HG03354 (cell line): Measurements from ENCODE around the gene PTPRR.

ENCODE experiments used
- ATAC-seq: cut with Tn5 transposase; IDR thresholded peaks from one replicate; pipeline ENCODE4 v1.9.1; 2021; ENCODE audit warnings: mild to moderate bottlenecking; ENCODE audit not compliant: unreplicated experiment, poor library complexity, severe bottlenecking

The PTPRR gene

GRCh38 chr12:70919597-70920035 is 922 bp downstream of the PTPRR start:
- no peak for ATAC-seq

GRCh38 chr12:70919176-70919575 is 1.4 kb downstream of the PTPRR start:
- ATAC-seq, result no peak

- ATAC-seq, result no peak
Observed at GRCh38 chr12:70918321-70918720, 2.2 kb downstream of the PTPRR start.

- ATAC-seq, result no peak
Observed at GRCh38 chr12:70910666-70911065, 9.9 kb downstream of the PTPRR start.

GRCh38 chr12:70908978-70909377 is 11.6 kb downstream of the PTPRR start:
- ATAC-seq, result no peak

DNA sequence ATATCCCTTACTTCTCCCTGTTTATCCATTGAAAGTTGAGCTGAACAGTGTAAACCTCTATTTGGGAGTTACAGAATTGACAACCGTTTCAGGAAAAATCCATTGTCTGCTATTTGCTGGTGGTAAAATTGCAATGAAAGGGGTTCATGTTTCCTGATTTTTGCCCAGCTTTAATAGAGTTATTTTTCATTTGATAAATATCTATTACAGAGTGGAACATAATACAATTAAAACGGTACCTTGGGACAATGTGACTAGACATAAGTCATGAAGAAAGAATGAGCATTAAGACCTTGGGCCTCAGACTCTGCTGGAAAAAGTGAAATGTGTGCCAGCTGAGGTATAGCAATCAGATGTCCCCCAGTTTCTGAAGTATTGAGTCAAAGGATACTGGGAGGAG is 13.1 kb downstream of the PTPRR start:
- ATAC-seq, result no peak

- no peak for ATAC-seq
Observed at GRCh38 chr12:70895956-70896355, 24.6 kb downstream of the PTPRR start.

DNA sequence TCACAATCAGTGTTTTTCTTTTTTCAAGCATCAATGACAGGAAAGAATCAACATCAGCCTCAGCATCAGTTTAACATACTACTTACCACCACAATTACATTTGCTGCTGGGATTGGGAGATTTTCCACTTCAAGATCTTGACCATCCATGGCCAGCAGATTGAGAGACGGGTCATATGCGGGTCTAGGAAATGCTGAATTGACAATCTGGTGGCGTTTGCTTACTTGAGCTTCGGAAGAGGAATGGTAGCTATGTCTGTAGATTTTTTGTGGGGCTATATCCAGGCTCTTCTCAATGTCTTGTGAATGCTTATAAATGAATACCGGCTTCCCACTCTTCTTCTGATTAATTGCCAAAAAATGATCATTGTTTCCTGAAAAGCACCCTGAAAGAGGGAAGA is 27.9 kb downstream of the PTPRR start:
- no peak for ATAC-seq

DNA sequence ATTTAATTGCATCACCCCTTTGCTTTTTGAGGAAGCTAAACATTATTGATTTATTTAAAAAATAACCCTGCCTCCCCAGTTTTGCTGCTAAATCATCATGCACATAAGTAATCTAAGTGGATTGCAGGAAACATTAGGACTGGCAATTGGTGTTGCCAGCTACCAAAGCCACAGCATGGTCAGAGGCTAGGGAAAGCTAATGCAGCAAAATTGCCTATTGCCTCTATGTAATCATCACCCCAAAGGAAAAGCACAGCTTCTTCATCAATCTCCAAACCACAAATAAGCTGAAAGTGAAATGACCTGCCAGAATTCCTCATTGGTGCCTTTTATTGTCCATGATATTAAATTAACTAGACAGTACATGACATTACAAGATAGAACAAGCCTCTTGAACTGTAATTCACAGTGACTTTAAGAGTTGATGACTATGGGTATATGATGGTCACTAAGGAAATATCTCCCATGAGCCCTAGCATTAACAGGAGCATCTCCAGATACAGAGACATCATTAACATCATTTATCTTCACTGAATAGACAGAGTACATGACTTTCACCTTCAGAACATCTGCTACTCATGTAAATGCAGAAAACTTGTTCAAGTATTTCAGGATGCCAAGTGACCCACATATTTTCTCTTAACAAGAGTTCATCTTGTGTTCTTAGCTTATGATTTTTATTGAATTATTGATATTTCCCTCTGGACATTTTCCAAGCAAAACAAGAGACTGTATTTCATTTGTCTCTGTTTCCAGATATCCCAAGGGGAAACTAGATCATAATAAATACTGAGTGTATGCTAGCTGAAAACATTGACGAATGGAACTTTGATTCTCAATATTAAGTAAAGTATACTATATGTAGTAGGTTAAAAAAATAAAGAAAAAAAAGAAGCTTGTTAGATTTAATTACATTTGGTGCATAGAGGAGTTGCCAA is 29.4 kb downstream of the PTPRR start:
- ATAC-seq, result no peak

- ATAC-seq, result no peak
Observed at GRCh38 chr12:70885956-70886355, 34.6 kb downstream of the PTPRR start.

DNA sequence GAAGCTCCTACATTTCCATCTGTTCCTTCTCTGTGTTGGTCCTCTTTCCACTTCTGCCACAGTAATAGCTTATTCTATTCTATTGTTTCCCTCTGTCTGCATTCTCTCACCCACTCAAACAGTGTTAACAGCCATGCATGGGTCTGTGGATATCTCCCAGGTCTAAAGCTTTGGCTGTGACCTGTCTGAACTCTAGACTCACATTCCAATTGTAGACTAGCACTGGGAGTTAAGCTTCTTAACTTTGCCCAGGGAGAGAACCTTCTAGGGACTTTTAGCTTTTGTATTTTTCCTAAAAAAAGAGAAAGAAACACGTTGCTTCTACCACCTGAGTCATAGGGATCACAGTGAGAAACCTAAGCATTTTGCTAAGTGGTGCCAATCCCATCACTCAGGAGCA is 36.7 kb downstream of the PTPRR start:
- ATAC-seq, result no peak

GRCh38 chr12:70880744-70881143 is 39.8 kb downstream of the PTPRR start:
- ATAC-seq, result no peak

DNA sequence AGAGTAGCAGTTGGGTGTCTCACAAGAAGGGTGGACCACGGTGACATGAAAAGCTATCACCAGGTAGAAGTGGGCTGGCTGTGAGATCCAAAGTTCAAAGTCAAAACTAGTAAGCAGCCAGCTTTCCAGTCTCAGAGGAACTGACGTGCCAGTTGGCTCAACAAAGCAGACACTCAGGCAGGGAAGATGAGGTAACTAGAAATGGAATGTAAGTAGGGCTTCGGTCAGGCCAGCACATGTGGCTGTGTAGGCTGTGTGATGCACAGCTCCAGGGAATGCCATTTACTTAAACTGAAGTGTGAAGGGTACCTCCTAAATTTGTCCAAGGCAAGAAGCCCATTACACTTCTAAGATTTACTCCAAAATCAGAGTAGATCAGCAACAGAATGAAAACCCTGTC is 43.6 kb downstream of the PTPRR start:
- ATAC-seq, result no peak

DNA sequence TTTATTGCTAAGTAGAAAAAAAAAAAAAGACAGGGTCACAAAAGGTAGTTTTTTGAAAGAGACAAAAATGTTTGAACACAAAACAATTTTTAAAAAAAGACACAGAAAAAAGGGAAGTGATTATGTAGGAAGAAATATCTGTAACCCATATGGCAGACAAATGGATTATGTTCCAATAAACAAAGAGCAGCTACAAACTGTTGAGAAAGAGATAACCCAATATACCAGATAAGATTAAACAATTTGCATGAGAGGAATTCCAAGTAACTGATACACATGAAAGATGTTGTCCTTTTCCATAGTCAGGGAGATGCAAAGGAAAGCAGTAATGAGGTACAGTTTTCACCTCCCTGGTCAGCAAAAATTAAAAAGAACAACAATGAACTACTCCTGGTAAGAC is 44.9 kb downstream of the PTPRR start:
- no peak for ATAC-seq

- no peak for ATAC-seq
Observed at GRCh38 chr12:70854881-70855568, 65.5 kb downstream of the PTPRR start.

GRCh38 chr12:70854138-70854537 is 66.4 kb downstream of the PTPRR start:
- ATAC-seq, result no peak

DNA sequence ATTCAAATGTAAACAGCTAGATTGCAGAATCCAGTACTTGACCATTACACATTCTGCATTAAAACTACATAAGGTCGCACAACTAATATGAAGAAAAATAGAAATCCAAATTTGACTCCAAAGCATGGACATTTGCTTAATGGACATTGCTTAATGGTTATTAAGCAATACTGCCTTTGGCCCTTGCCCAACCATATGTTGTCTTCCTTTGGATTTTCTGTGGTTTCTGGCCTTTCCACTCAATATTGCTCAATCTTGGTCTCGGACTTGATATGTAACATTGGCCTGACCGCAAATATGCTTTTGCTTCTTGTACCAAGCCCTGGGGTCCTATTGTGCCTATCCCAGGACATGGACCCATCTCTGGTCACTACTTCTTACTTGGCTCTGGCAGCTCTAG is 67.2 kb downstream of the PTPRR start:
- ATAC-seq, result no peak

DNA sequence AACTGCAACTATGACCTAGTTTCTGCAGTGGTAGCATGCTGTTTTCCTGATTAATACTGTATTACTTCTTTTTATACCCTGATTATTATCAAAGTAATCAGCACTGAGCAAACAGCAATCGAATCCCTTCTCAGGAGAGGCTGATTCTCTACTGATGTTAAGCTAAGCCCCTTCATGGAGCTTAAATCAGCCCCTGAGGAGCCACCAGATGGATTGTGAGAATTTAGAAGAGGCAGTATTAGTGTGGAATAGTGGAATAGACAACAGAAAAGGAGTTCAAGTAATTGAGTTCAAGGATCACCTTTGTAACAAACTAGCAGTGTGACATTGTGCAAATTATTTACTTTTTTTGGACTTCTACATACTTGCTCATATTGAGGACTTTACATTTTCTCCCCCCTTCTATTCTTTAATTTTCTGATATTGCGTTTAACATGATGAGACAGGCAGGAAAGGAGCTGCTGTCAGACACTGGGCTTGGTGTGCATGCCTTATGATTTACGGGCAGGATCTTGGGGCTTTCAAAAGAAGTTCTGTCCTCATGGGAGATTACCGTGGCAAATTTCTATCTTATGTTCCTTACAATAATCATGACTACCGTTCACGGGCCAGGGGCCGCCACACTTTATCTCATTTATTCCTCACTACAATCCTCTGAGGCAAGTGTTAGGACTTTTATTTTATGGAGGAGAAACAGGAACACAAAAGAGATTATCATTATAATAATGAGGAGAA is 68.0 kb downstream of the PTPRR start:
- ATAC-seq, result no peak

- ATAC-seq, result no peak
Observed at GRCh38 chr12:70849265-70849960, 71.1 kb downstream of the PTPRR start.

GRCh38 chr12:70847871-70848270 is 72.7 kb downstream of the PTPRR start:
- ATAC-seq, result no peak
